GM21515 (cell line): ENCODE results near the gene CD2.

ENCODE experiments used
- ATAC-seq: cut with Tn5 transposase; IDR thresholded peaks from one replicate; pipeline ENCODE4 v1.9.1; 2021; ENCODE audit not compliant: unreplicated experiment

The CD2 gene

GRCh38 chr1:116754198-116754977 is at the start of gene CD2:
Gene CD2, plus strand, starts transcription at chr1:116754430. Its CDS starts 63 bp downstream, at chr1:116754493.
- no peak for ATAC-seq

GRCh38 chr1:116706123-116706522 is 48.1 kb upstream of the CD2 start:
- no peak for ATAC-seq

- ATAC-seq, result no peak
These were observed 47.4 kb upstream of the CD2 start for GRCh38 chr1:116706841-116707240.

- no peak for ATAC-seq
These were observed 45.9 kb upstream of the CD2 start for GRCh38 chr1:116708255-116708900.

- no peak for ATAC-seq
These were observed 44.5 kb upstream of the CD2 start for GRCh38 chr1:116709666-116710167.

- no peak for ATAC-seq
These were observed 43.6 kb upstream of the CD2 start for GRCh38 chr1:116710420-116711262.

- ATAC-seq, result no peak
These were observed 42.9 kb upstream of the CD2 start for GRCh38 chr1:116711263-116711840.

- no peak for ATAC-seq
These were observed 41.7 kb upstream of the CD2 start for GRCh38 chr1:116712510-116712909.

GRCh38 chr1:116713474-116713873 is 40.8 kb upstream of the CD2 start:
- ATAC-seq, result no peak

GRCh38 chr1:116716391-116716790 is 37.8 kb upstream of the CD2 start:
- no peak for ATAC-seq

GRCh38 chr1:116717318-116717717 is 36.9 kb upstream of the CD2 start:
- no peak for ATAC-seq

- no peak for ATAC-seq
These were observed 33.7 kb upstream of the CD2 start for GRCh38 chr1:116720364-116721038.

GRCh38 chr1:116721039-116721405 is 33.2 kb upstream of the CD2 start:
- ATAC-seq, result no peak

- ATAC-seq, result no peak
These were observed 32.7 kb upstream of the CD2 start for GRCh38 chr1:116721451-116722007.

- no peak for ATAC-seq
These were observed 32.0 kb upstream of the CD2 start for GRCh38 chr1:116722016-116722838.

GRCh38 chr1:116724765-116725375 is 29.4 kb upstream of the CD2 start:
- ATAC-seq, result no peak

GRCh38 chr1:116725798-116726197 is 28.4 kb upstream of the CD2 start:
- no peak for ATAC-seq

GRCh38 chr1:116726872-116727820 is 27.1 kb upstream of the CD2 start:
- no peak for ATAC-seq
